ENCODE measurements around the gene KLHL25. TPM values are rescaled to one million over a fixed set of nuclear protein-coding genes. Genes with fewer than 3 reads are reported as not detected.

KLHL25 gene
- total RNA-seq, 1 experiment from 2014 or later = 11.5 TPM

DNA sequence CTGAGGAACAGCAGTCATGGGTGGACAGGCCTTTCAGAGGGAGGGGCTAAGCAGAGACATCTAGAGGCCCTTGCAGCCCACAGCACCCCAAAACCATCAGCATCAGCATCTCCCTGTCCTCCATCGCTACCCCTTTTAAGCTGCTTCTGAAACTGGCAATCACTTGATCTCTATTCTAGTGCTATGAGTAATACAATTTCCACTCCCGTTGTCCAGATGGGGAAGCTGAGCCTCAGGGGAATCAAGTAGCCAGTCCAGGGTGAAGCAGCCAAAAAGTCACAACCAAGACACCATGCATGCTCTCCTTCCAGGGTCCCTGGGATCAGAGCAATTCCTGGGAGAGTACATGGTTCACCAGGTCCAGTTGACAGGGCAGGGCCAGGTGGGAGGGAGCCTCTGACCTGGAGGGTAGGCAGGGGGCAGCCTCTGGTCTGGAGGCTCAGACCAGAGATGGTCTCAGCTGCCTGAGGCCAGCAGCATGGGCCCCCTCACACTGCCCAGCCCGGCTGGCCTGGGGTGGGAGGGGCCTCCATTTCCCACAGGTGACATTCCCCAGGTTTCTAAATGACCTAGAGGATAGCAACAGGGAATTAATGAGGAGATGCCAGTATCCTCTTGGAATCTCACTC, 30.0 kb downstream of the KLHL25 start:
- intact Hi-C loops (cut with micrococcal nuclease; ENCODE audit: unreplicated experiment) = no loop called here
- Histone ChIP-seq H3K4me3 (ENCODE audit: low read depth, low read length, poor library complexity, severe bottlenecking) (no peak overlapping the region), H3K36me3 (ENCODE audit: insufficient read depth, low read length, poor library complexity, severe bottlenecking) (no peaks in the 10 kb centered on the region), H3K4me1 (ENCODE audit: insufficient read depth, low read length, poor library complexity, severe bottlenecking) (no peaks in the 10 kb centered on the region), H3K27me3 (replicated peaks; ENCODE audit: insufficient read depth, low read depth, low read length, poor library complexity) (no peaks in the 10 kb centered on the region), H3K9me3 (ENCODE audit: low read depth, low read length, poor library complexity, severe bottlenecking) (no peaks in the 10 kb centered on the region), H3K27ac (ENCODE audit: low read depth, low read length, poor library complexity, severe bottlenecking) (no peak overlapping the region)
- no peak for DNase-seq (ENCODE audit: low spot score)
- no TSS peak for BruUV-seq (replicated peaks)
- TF ChIP-seq CTCF (conservative IDR thresholded peaks at IDR 0.05; ENCODE audit: low read depth, low read length) (no peak), EZH2 (IDR thresholded peaks at IDR 0.05; ENCODE audit: borderline replicate concordance, low read depth, low read length, poor library complexity, severe bottlenecking) (no peak)
- CTCF ChIA-PET = interaction anchor here (0.7 kb wide), 1 partner anchor 23 kb away, joined by 7 read pairs; no protein-coding TSS in a partner anchor
- POLR2A ChIA-PET (ENCODE audit: low non-redundant PET) = no interaction called here

GRCh38 chr15:85763673-85764633, 30.8 kb downstream of the KLHL25 start:
- TF ChIP-seq CTCF (conservative IDR thresholded peaks at IDR 0.05; ENCODE audit: low read depth, low read length) (no peak), EZH2 (IDR thresholded peaks at IDR 0.05; ENCODE audit: borderline replicate concordance, low read depth, low read length, poor library complexity, severe bottlenecking) (no peak)
- Histone ChIP-seq H3K27me3 (replicated peaks; ENCODE audit: insufficient read depth, low read depth, low read length, poor library complexity) (no peaks in the 10 kb centered on the region), H3K9me3 (ENCODE audit: low read depth, low read length, poor library complexity, severe bottlenecking) (no peaks in the 10 kb centered on the region), H3K4me3 (ENCODE audit: low read depth, low read length, poor library complexity, severe bottlenecking) (no peak overlapping the region), H3K36me3 (ENCODE audit: insufficient read depth, low read length, poor library complexity, severe bottlenecking) (no peaks in the 10 kb centered on the region), H3K27ac (ENCODE audit: low read depth, low read length, poor library complexity, severe bottlenecking) (no peak overlapping the region), H3K4me1 (ENCODE audit: insufficient read depth, low read length, poor library complexity, severe bottlenecking) (no peaks in the 10 kb centered on the region)
- intact Hi-C loops (cut with micrococcal nuclease; ENCODE audit: unreplicated experiment) = no loop called here
- BruUV-seq (replicated peaks) = no TSS peak
- ChIA-PET POLR2A (ENCODE audit: low non-redundant PET) (no interaction called here), CTCF (no interaction called here)
- no peak for DNase-seq (ENCODE audit: low spot score)

GRCh38 chr15:85763157-85763556, 31.6 kb downstream of the KLHL25 start:
- CTCF ChIA-PET = no interaction called here
- H3K27ac ChIP-seq (ENCODE audit: low read depth, low read length, poor library complexity, severe bottlenecking) = no peak overlapping the region
- H3K36me3 ChIP-seq (ENCODE audit: insufficient read depth, low read length, poor library complexity, severe bottlenecking) = no peaks in the 10 kb centered on the region
- POLR2A ChIA-PET (ENCODE audit: low non-redundant PET) = no interaction called here
- DNase-seq (ENCODE audit: low spot score) = no peak
- H3K4me1 ChIP-seq (ENCODE audit: insufficient read depth, low read length, poor library complexity, severe bottlenecking) = no peaks in the 10 kb centered on the region
- TF ChIP-seq CTCF (conservative IDR thresholded peaks at IDR 0.05; ENCODE audit: low read depth, low read length) (no peak), EZH2 (IDR thresholded peaks at IDR 0.05; ENCODE audit: borderline replicate concordance, low read depth, low read length, poor library complexity, severe bottlenecking) (no peak)
- H3K4me3 ChIP-seq (ENCODE audit: low read depth, low read length, poor library complexity, severe bottlenecking) = no peak overlapping the region
- no TSS peak for BruUV-seq (replicated peaks)
- no peaks in the 10 kb centered on the region for H3K9me3 ChIP-seq (ENCODE audit: low read depth, low read length, poor library complexity, severe bottlenecking)
- intact Hi-C loops (cut with micrococcal nuclease; ENCODE audit: unreplicated experiment) = no loop called here
- H3K27me3 ChIP-seq (replicated peaks; ENCODE audit: insufficient read depth, low read depth, low read length, poor library complexity) = no peaks in the 10 kb centered on the region
